CD4-positive, alpha-beta T cell treated with Interleukin-15 for 1 hour (primary cell): ENCODE data around the gene POMZP3.
"Not testable (repeated sequence)": the region's sequence is repeated elsewhere in the genome, so short reads cannot be mapped to it uniquely, and the experiment has no call there.

Experiments used
- DNase-seq: peaks from one replicate; pipeline ENCODE4 v3.0.0-alpha.2; 2020

POMZP3 gene

DNA sequence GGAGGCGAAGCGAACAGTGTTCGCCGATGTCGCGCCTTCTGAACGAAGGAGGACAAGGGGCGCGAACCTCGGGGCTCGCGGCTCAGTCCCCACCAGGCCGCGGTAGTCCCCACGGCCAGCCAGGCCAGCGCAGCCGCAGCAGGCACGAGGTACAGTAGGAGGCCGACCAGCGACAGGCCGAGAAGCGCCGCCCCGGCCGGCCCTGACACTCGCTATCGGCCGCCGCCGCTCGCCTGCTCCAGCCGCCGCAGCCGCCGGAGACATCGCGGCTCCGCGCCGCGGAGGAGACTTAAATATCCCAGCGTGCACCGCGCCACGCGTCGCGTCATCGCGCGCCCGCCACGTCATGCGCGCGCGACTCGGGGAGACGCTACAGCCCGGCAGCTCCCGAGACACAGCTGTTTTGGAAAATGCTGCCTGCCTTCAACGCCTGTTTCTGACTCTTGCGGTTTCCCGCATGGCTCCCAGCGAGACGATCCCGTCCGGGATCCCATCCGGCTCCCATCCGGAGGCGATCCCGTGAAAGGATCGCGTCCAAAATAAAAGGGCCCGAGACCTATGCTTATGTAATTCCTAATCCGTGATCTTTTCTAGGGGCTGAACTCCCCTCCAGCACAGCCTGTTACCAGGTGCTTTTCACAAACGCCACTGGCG is at the start of gene POMZP3:
POMZP3 (minus strand) TSS at position 291 of the 654 bp plus-strand sequence. CDS start 1,215 bp downstream, outside the sequence.
- peak; percentile 20 for DNase-seq

DNA sequence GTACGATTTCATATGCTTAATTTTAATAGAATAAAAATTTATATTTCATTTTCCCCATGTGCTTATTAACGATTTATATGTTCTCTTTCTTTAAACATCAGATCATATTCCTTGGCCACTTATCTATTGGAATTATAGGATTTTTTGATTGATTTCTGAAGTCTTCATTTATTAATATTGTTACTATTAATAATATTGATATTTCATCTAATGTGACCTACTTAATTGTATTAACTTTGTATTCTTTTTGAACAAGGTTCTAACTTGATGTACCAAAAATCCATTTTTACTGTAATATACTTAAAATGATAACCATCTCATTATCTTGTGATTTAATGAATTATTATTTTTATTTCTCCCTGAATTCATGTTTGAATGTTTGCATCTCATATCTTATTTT is 48.7 kb upstream of the POMZP3 start:
- not testable (repeated sequence) for DNase-seq

GRCh38 chr7:76673346-76673745 is 46.3 kb upstream of the POMZP3 start:
- not testable (repeated sequence) for DNase-seq

DNA sequence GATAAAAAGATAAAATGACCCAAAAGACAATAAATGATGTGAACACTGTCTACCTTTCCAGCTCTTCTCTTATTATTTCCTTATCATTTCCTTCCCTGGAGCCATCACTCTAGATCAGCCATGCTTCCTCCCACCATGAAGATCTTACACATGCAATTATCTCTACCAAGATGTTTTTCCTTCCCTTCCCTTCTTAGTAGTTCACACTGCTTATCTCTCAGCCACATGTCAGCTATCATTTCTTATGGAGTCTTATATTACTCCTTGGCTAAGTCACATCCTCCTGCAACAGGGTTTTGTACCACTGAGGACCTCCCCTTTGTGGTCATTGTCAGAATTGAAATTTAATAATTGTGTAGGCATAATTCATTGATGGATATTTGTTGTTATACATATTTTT is 32.1 kb upstream of the POMZP3 start:
- DNase-seq: not testable (repeated sequence)

DNA sequence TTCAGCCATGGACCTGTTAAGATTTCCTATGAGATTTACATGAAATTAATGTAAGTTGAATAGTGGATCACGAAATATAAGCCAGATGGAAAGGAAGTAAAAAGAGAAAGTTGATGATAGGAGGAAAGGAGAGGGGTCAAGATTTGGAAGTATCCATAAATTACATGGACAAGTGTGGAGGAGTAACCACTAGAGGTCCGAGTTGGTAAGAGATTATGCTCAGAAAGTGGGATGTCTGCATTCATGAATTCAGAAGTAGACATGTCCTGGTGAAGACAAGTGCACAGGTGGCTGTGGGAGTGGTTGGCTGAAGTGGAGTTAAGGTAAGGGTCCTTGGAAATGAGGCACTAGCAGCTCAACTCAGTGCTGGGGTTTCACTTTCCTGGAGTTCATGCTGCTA is 29.3 kb upstream of the POMZP3 start:
- not testable (repeated sequence) for DNase-seq

GRCh38 chr7:76642620-76643019 is 15.5 kb upstream of the POMZP3 start:
- not testable (repeated sequence) for DNase-seq

DNA sequence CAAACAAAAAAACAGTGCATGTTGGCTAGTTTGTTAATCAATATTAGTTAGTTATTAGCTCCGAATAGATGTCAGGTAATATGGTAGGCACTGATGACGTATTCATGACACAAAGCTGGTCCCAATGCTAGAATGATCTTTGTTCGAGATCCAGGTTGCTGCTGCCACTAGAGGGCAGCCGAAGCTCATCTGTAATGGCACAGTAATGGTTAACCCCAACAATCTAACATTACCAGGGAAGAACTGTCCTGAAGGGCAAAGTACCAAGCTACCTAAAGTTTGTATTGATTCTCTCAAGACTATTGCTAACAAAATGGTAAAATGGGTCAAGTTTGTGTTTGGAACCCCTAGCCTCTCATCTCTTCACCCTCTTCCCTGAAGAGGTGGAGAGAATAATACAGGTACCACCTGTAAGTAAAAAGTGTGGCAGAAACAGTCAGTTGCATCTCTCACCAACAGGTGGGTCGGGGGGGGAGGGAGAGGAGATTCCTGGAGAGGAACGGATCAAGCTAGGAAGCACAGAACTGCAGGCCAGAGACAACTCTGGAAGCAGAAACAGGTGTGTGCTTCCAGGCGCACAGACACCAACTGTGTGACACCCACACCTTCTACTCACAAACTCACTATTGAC is 10.1 kb upstream of the POMZP3 start:
- DNase-seq: not testable (repeated sequence)

DNA sequence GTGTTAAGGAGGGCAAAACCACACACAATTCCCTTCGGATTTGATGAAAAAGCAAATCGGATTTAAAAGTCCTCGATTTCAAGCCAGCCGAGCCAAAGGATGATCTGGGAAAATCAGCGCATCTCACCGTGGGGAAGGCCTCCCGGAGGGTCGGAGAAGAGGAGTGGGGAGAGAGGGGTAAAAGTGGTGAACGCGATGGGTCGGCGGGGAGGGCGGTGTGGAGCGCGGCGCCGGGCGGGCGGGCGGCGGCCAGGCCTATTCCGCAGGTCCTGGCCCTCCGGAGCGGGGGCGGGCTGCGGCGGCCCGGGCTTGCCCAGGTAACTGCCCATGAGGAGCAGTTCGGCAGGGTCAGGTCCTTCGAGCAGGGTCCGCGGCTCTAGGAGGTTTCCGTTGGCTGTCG is 498 bp downstream of the POMZP3 start:
- DNase-seq: not testable (repeated sequence)

GRCh38 chr7:76619439-76620190 is 7.5 kb downstream of the POMZP3 start:
- not testable (repeated sequence) for DNase-seq

DNA sequence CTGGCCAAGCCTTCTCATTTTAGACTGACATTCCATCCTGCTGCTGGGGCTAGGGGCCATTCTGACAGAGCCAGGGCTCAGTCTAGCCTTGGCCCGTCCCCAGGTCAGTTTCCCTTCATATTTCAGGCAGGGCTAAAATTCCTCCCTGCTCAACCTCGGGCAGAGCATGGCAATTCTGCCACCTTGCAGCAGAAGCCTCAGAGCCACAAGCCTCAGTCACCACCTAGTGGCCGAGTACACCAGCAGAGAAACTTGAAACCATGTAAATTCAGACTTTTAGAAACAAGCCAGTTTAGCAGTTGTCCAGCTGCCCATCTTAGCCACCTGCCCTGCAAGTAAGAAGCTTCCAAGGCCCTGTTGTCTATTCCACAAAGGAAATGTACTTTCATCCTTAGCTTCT is 13.3 kb downstream of the POMZP3 start:
- not testable (repeated sequence) for DNase-seq

- not testable (repeated sequence) for DNase-seq
These were observed 14.8 kb downstream of the POMZP3 start for GRCh38 chr7:76612232-76612631.

DNA sequence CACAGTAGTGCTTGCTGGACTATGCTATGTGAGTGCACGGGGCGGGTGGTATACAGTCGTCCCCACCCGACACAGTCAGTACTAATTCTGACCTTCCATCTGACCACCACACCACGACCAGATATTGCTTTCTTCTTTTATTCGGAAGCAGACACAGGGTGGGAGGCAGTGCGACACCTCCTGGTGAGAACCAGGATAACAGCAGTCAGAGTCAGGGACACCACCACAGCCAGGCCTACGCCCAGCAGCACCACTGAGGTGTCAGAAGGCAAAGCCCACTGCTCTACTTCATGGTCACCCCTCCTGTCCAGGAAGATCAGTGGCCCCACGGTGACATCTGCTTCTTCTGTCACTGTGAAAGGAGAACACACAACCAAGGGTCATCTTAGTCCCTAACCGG is 17.2 kb downstream of the POMZP3 start:
- not testable (repeated sequence) for DNase-seq

- not testable (repeated sequence) for DNase-seq
These were observed 18.6 kb downstream of the POMZP3 start for GRCh38 chr7:76608469-76608868.

GRCh38 chr7:76606027-76606426 is 21.1 kb downstream of the POMZP3 start:
- DNase-seq: peak; percentile 81

GRCh38 chr7:76600650-76601049 is 26.4 kb downstream of the POMZP3 start:
- not testable (repeated sequence) for DNase-seq

DNA sequence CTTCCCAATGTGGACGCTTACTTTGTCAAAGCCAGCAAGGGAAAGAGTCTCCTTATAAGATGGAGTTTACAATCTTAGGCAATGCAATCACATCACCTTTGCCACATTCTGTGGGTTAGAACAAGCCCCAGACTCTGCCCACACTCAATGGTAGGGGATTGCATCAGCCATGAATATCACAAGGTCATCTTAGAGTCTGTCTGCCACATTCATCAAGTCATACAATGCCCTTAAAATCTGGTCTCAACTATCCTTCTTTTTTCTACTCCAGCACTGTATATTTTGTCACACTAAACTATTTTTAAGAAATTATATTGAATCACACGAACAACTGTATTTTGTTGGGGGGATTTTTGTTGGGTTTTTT is 27.0 kb downstream of the POMZP3 start:
- DNase-seq: not testable (repeated sequence)

GRCh38 chr7:76598590-76599264 is 28.4 kb downstream of the POMZP3 start:
- DNase-seq: not testable (repeated sequence)

- not testable (repeated sequence) for DNase-seq
These were observed 29.8 kb downstream of the POMZP3 start for GRCh38 chr7:76597288-76597687.

- DNase-seq: not testable (repeated sequence)
These were observed 34.4 kb downstream of the POMZP3 start for GRCh38 chr7:76592694-76593093.

GRCh38 chr7:76591602-76592304 is 35.3 kb downstream of the POMZP3 start:
- not testable (repeated sequence) for DNase-seq

- not testable (repeated sequence) for DNase-seq
These were observed 36.0 kb downstream of the POMZP3 start for GRCh38 chr7:76591033-76591432.

DNA sequence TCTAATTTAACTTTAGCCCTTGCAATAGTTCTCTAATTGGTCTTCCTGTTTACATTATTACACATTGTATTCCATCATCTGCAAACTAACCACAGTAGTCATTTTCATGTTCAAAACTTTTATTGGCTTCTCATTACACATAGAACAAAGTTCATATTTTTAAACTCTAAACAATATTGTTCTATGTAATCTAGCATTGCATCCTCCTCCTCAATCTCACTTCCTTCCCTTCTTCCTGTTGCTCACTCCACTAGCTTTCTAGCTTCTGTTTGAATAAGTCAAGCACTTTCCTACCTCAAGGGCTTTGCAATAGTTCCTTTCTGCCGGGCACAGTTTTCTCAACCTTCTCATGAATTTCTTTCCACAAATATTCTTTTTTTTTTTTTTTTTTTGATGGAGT is 38.5 kb downstream of the POMZP3 start:
- not testable (repeated sequence) for DNase-seq
